Measurements from ENCODE around the gene PDZK1IP1.

The PDZK1IP1 gene

DNA sequence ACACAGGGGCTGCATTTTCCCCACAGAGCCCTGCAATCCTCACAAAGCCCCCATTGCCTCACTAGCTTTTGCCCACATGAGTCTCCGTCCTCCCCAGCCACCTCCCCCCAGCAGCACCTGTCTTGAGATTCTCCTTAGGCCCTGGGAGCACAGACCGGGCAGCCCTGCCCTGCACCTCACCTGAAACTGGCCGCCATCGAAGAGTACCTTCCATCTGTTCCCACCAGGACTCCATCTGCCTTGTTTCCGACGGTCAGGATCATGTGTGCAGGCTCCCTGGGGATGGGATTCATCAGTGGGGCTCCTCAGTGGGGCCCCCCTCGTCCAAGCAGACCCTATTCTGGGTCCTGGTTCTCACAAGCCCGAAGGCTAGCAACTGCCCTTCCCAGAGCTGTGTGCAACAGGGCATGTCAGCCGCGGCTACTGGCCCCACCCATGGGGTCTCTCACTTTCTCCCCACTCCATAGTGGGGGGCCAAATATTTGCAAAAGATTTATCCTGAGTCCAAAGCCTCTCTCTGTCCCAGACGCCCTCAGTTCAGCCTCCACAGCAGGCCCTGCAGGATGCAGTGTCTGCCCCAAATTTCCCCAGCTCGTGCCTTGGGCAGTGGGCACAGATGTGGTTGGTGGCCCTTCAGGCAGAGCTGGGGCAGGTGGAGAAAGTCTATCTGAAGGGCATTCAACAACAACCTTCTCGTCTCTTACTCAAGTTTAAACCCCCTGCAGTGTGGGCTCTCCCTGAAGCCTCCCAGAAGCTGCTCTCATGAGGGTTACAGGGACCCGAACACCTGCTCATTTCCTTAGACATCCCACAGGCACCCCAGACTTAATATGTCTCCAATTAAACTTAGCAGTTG, 4.8 kb downstream of the PDZK1IP1 start:
- DNase-seq (ENCODE audit: low read depth in 2 of 2), result no peak
- TF ChIP-seq, protein P1, sequence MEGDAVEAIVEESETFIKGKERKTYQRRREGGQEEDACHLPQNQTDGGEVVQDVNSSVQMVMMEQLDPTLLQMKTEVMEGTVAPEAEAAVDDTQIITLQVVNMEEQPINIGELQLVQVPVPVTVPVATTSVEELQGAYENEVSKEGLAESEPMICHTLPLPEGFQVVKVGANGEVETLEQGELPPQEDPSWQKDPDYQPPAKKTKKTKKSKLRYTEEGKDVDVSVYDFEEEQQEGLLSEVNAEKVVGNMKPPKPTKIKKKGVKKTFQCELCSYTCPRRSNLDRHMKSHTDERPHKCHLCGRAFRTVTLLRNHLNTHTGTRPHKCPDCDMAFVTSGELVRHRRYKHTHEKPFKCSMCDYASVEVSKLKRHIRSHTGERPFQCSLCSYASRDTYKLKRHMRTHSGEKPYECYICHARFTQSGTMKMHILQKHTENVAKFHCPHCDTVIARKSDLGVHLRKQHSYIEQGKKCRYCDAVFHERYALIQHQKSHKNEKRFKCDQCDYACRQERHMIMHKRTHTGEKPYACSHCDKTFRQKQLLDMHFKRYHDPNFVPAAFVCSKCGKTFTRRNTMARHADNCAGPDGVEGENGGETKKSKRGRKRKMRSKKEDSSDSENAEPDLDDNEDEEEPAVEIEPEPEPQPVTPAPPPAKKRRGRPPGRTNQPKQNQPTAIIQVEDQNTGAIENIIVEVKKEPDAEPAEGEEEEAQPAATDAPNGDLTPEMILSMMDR (IDR thresholded peaks at IDR 0.05; ENCODE audit: low read depth, low read length), result no peak
- no peak overlapping the region for H3K4me3 ChIP-seq (replicated peaks in 1 of 2; ENCODE audit: low read depth in 2 of 2, low read length in 2 of 2)

DNA sequence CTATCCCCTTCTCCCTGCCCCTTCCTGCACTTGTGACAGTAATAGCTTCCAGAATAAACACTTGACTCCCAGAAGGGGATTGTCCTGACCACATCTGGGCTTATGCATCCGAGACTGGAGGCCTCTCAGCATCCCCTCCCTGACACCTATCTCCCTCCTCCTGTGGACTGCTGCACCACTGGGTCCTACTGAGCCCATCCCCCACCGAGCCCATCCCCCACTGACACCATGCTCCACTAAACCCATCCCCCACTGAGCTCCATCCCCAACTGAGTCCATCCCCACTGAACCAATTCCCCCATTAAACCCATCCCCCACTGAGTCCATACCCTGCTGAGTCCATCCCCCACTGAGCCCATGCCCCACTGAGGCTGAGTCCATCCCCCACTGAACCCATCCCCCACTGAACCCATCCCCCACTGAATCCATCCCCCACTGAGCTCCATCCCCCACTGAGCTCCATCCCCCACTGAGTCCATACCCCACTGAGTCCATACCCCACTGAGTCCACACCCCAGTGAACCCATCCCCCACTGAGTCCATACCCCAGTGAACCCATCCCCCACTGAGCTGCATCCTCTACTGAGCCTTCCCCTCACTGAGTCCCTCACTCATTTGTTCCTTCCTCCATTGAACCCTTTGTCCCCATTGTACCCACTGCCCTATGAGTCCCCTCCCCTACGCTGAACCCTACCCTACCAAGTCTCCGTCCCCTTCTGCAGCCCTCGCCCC, 5.6 kb downstream of the PDZK1IP1 start:
- TF ChIP-seq, protein P1 (IDR thresholded peaks at IDR 0.05; ENCODE audit: low read depth, low read length), result no peak
- H3K4me3 ChIP-seq (replicated peaks in 1 of 2; ENCODE audit: low read depth in 2 of 2, low read length in 2 of 2), result no peak overlapping the region
- no peak for DNase-seq (ENCODE audit: low read depth in 2 of 2)

DNA sequence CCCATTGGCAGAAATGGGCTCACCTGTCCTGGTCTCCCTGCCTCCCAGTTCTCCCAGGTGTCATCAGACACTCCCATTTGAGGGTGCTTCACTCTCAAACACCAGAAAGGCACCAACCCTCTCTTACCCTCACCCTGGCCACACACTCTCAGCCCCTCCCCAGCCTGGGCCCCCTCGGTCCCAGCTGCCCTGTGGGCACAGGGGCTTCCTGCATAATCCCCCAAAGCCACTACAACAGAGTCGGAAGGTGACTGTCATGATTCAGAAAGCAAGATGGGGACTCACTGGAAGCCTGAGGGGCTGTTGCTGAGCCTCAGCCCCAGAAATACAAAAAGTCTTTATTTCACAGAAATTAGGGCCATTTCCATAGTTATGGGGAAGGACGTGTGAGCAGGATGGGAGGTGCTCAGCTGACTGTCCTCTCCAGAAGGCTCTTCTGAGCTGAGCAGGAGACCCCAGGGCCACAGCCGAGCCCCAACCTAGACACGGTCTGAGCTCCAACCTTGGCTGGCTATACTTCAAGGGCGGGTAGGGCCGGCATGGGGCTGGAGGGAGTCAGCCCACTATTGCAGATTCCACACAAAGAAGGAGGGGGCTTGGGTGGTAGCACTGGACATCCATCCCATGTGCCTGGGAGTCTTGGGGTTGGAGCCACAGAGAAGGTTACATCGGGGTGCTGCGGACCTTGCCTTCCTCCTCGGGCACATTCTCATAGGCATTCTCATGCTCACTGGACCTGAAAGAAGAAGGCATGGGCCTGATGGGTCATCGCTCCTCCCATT, 6.3 kb downstream of the PDZK1IP1 start:
- TF ChIP-seq, protein P1 (IDR thresholded peaks at IDR 0.05; ENCODE audit: low read depth, low read length), result no peak

DNA sequence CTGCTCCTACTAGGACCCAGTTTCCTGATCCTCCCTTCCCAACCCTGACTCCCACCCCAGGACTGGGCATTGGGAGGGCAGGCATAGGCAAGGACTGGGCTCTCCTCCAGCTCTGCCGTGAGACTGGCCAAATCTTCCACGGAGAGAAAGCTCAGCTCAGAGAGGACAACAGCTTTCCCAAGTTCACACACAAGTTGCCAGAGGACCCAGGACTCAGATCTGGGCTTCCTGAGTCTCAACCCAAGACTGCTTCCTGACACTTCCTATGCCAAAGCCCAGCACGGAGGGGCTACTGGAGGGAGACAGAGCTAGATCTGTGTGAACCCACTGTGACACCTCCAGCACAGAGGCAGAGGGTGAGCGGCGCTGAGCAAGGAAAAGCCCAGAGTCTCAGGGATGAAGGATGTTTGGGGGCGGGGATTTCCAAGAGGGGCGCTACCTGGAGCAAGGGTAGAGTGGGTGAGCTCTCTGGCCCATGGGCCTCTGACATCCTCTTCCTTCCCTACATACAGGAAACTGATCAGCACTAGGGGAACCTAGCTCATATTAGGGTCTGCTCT, 7.1 kb downstream of the PDZK1IP1 start:
- no peak overlapping the region for H3K4me3 ChIP-seq (replicated peaks in 1 of 2; ENCODE audit: low read depth in 2 of 2, low read length in 2 of 2)
- peak in 1 of 2 donors; percentile 34 for DNase-seq (ENCODE audit: low read depth in 2 of 2)
- TF ChIP-seq, protein P1 (IDR thresholded peaks at IDR 0.05; ENCODE audit: low read depth, low read length), result no peak

More for the DNA sequence above, 6.3 kb downstream of the PDZK1IP1 start:
- no peak overlapping the region for H3K4me3 ChIP-seq (replicated peaks in 1 of 2; ENCODE audit: low read depth in 2 of 2, low read length in 2 of 2)
- no peak for DNase-seq (ENCODE audit: low read depth in 2 of 2)

DNA sequence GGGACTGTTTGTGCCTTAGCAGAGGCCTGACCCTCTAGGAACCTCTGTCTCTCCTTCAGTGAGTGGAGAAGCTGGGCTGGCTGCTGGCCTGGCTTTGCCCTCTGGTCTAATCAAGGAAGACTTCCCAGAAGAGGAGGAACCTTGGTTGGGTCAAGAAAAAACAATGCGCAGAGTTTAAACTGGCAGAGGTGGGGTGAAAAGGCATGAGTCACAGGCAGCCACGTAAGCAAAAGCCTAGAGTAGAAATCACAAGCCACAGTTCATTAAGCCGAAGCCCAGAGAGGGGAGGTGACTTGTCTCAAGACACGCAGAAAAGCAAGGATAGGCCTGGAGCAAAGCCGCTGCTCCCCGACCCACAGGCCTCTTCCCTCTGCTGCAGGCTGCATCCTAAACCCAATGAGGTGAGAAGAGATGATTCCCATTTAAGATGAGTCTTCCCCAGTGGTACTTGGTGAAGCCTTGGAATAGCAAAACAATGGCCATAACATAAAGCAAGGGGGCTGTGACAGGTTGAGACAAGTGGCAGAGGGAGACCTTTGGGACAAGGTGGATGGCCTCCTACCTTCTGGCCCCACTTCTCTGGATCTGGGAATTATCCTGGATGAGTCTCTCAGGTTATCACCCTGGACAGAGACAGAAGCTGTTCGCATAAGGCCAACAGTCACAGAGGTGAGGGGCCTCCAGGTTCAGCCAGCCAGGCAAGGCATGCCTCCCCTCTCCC, 7.7 kb downstream of the PDZK1IP1 start:
- DNase-seq (ENCODE audit: low read depth in 2 of 2), result peak; percentile 58 to 83
- TF ChIP-seq, protein P1 (IDR thresholded peaks at IDR 0.05; ENCODE audit: low read depth, low read length), result no peak
- H3K4me3 ChIP-seq (replicated peaks in 1 of 2; ENCODE audit: low read depth in 2 of 2, low read length in 2 of 2), result no peak overlapping the region
